ENCODE data around the gene PRKCB. TPM values are rescaled to one million over a fixed set of nuclear protein-coding genes. Genes with fewer than 3 reads are reported as not detected.

The PRKCB gene
- total and polyA plus RNA-seq, 9 donors, result 0.38 to 5.0 (median 1.2) TPM

DNA sequence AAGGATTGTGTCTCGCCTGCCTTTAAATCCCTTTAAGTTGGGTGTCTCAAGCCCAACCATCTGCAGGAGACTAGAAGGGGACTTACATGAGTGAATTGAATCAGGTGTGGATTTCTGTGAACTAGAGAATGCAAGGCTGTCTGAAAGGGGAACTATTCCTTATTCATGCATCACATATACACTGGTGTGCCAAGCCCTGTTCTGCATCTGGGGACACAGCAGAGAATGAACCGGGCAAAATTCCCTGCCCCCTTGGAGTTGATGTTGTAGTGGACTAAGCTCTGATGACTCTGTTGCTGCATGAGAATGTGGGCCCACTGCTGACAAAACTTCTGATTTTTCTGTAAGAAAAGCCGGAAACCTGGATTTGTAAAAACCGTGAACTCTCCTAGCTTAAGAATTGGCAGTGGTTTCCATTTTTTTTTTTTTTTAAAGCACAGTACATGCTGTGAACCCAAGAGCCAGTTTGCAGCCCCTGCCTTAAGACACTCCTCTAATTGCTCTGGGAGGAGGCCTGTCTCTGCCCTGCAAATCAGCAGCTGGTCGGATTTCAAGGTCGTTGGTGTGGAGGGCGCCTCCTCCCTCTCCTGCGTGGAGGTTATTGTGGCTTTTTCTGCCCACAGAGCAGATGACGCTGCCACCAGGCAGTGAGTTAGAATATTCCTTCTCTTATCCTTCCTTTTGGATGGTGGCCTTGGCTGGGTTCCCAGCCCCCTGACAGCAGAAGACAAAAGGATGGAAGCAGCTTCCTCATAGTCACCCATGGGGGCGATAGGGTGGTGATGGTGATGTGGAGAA is 131.0 kb downstream of the PRKCB start:
- no peaks in the 10 kb centered on the region for H3K36me3 ChIP-seq
- no peaks in the 10 kb centered on the region for H3K27me3 ChIP-seq
- no peaks in the 10 kb centered on the region for H3K9me3 ChIP-seq
- no peak overlapping the region for H3K27ac ChIP-seq
- peak in 4 of 5 donors; percentile 27 to 74 (median 53) for DNase-seq
- TF ChIP-seq POLR2A (IDR thresholded peaks at IDR 0.05) (no peak), EP300 (IDR thresholded peaks at IDR 0.05) (no peak)
- TF ChIP-seq, protein P1, sequence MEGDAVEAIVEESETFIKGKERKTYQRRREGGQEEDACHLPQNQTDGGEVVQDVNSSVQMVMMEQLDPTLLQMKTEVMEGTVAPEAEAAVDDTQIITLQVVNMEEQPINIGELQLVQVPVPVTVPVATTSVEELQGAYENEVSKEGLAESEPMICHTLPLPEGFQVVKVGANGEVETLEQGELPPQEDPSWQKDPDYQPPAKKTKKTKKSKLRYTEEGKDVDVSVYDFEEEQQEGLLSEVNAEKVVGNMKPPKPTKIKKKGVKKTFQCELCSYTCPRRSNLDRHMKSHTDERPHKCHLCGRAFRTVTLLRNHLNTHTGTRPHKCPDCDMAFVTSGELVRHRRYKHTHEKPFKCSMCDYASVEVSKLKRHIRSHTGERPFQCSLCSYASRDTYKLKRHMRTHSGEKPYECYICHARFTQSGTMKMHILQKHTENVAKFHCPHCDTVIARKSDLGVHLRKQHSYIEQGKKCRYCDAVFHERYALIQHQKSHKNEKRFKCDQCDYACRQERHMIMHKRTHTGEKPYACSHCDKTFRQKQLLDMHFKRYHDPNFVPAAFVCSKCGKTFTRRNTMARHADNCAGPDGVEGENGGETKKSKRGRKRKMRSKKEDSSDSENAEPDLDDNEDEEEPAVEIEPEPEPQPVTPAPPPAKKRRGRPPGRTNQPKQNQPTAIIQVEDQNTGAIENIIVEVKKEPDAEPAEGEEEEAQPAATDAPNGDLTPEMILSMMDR (IDR thresholded peaks at IDR 0.05), result no peak
- no peak overlapping the region for H3K4me3 ChIP-seq
- WGBS, 3 donors, result 9 to 11% (median 9%) methylated on average over 10 of the region's 10 CpGs
- peaks cover 2% of the 10 kb centered on the region for H3K4me1 ChIP-seq (ENCODE audit: insufficient read depth)
- intact Hi-C loops (cut with DNase I), result no loop called here

DNA sequence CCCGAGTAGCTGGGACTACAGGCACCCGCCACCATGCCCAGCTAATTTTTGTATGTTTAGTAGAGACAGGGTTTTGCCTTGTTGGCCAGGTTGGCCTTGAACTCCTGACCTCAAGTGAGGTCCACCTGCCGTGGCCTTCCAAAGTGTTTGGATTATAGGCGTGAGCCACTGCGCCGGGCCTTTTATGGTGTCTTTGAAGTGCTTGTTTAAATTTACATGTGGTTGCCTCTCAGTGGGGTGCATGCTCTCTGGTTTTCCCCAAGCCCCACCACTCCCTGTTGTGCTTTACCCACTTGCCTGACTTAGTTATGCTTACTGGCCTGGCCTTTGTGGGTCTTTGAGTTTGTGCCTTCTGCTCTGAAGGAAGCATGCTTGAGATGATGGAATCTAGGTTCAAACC is 132.0 kb downstream of the PRKCB start:
- Histone ChIP-seq H3K27ac (no peak overlapping the region), H3K9me3 (no peaks in the 10 kb centered on the region), H3K36me3 (no peaks in the 10 kb centered on the region), H3K27me3 (no peaks in the 10 kb centered on the region), H3K4me3 (no peak overlapping the region), H3K4me1 (ENCODE audit: insufficient read depth) (peaks cover 2% of the 10 kb centered on the region)
- DNase-seq, result no peak
- TF ChIP-seq, protein P1 (IDR thresholded peaks at IDR 0.05), result no peak
- TF ChIP-seq EP300 (IDR thresholded peaks at IDR 0.05) (no peak), POLR2A (IDR thresholded peaks at IDR 0.05) (no peak)
- WGBS, 3 donors, result 67 to 81% (median 70%) methylated on average over 6 of the region's 6 CpGs
- intact Hi-C loops (cut with DNase I), result no loop called here

DNA sequence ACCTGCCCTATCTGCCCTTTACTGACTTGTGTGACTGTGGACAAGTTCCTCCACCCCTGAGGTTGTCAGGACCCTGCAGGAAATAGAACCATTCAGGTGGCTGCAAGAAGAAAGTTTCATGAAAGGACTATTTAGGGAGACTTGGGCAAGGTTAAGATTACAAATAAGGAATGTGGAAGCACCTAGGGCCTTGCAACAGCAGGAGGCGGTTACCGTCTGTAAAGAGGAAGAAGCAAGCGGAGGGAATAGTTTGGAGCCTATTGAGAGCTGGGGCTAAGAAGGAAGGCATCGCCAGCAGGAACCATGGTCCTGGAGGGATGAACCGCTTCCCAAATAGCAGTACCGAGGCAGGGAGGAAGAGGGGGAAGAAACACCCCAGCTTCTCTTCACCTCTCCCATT is 132.4 kb downstream of the PRKCB start:
- H3K4me1 ChIP-seq (ENCODE audit: insufficient read depth), result peaks cover 2% of the 10 kb centered on the region
- no peaks in the 10 kb centered on the region for H3K9me3 ChIP-seq
- TF ChIP-seq POLR2A (IDR thresholded peaks at IDR 0.05), result no peak
- TF ChIP-seq, protein P1 (IDR thresholded peaks at IDR 0.05), result no peak
- no peak for TF ChIP-seq EP300 (IDR thresholded peaks at IDR 0.05)
- H3K27me3 ChIP-seq, result no peaks in the 10 kb centered on the region
- no peak for DNase-seq
- H3K36me3 ChIP-seq, result no peaks in the 10 kb centered on the region
- no peak overlapping the region for H3K4me3 ChIP-seq
- H3K27ac ChIP-seq, result no peak overlapping the region
- 93 to 95% (median 94%) methylated on average over 6 of the region's 6 CpGs for WGBS, 3 donors
- intact Hi-C loops (cut with DNase I), result no loop called here

DNA sequence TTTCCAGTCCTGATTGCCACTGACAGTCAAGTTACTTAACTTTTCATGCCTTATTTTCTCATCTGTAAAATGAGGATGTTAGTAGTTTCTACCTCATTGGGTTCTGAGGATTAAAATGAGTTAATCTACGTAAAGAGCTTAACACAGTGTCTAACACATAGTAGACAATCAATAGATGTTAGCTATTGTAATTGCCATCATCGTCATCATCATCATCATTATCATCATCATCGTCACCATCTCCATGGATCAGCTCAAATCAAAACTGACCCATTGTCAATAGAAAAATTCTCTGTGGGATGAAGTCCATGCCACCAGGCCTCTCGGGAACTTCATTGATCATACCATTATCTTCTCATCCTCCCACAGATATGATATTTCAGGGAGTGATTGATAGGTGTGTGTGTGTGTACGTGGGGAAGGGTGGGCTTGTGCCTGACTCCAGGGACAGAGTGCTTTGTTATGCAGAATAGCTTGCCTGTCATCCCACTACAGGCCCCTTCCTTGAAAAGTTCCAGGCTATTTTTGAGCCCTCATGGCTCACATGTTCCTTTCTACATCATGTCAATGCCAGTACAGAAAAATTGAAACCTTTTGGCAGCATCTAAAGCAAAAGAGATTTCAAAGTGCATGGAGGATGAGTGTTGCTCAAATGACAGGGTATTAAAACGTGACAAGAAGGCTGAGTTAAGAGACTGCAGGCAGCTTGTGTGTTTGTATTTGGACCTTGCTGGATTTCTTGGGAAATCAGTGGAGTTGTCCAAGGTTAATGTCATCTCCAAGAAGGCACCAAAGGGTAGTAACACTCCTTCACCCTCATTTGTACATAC is 133.9 kb downstream of the PRKCB start:
- 78 to 82% (median 80%) methylated on average over 6 of the region's 6 CpGs for WGBS, 3 donors

More for the DNA sequence above, 133.9 kb downstream of the PRKCB start:
- H3K4me1 ChIP-seq (ENCODE audit: insufficient read depth), result peaks cover 2% of the 10 kb centered on the region
- H3K4me3 ChIP-seq, result no peak overlapping the region
- intact Hi-C loops (cut with DNase I), result no loop called here
- H3K27me3 ChIP-seq, result no peaks in the 10 kb centered on the region
- TF ChIP-seq POLR2A (IDR thresholded peaks at IDR 0.05), result no peak
- TF ChIP-seq EP300 (IDR thresholded peaks at IDR 0.05), result no peak
- TF ChIP-seq, protein P1 (IDR thresholded peaks at IDR 0.05), result no peak
- H3K36me3 ChIP-seq, result no peaks in the 10 kb centered on the region
- no peaks in the 10 kb centered on the region for H3K9me3 ChIP-seq
- no peak for DNase-seq
- no peak overlapping the region for H3K27ac ChIP-seq

Measured in ovary (tissue), 9 donors.